HEK293 (cell line): ENCODE data around the gene ITGB5.

Experiments
- CTCF ChIA-PET: fragments of 350-600 bp; formaldehyde crosslinking; extraction: SDS; loops from one replicate; lab custom pipeline; 2021; ENCODE audit warnings: antibody characterized with exemption; lab: Yijun Ruan, JAX
- POLR2A ChIA-PET: fragments of 300-600 bp; formaldehyde crosslinking; extraction: SDS; loops from one replicate; lab custom pipeline; 2020; ENCODE audit warnings: antibody characterized with exemption, inconsistent platforms; lab: Yijun Ruan, JAX
- H3K27ac ChIP-seq: fragments of 200-500 bp; sonication (Bioruptor generic); 2 replicates; pipeline ENCODE4 v1.5.1; 2014; ENCODE audit warnings: low read depth, low read length, control low read depth, inconsistent platforms; ENCODE audit errors: extremely low read depth
- H3K36me3 ChIP-seq, 2 experiments: fragments of 200-500 bp in 1 of 2; sonication (Bioruptor generic) in 1 of 2; 1 replicate in 1 of 2; 2 replicates in 1 of 2; pipeline ENCODE4 v1.5.1; 2014 to 2017; ENCODE audit warnings: inconsistent platforms in 2 of 2, low read length in 2 of 2; ENCODE audit not compliant: control insufficient read depth in 2 of 2, insufficient read depth in 1 of 2
- H3K4me1 ChIP-seq: fragments of 200-500 bp; sonication (Bioruptor generic); 2 replicates; pipeline ENCODE4 v1.5.1; 2014; ENCODE audit warnings: mild to moderate bottlenecking, low read length, inconsistent platforms; ENCODE audit not compliant: control insufficient read depth, insufficient read depth
- H3K4me3 ChIP-seq: 2 replicates; pipeline ENCODE4 v1.5.1; 2011; ENCODE audit warnings: low read depth, mild to moderate bottlenecking, control low read depth, low read length, moderate library complexity
- H3K9me3 ChIP-seq: fragments of 200-500 bp; sonication (Bioruptor generic); 2 replicates; pipeline ENCODE4 v1.5.1; 2014; ENCODE audit warnings: low read depth, low read length, inconsistent platforms; ENCODE audit not compliant: control insufficient read depth, insufficient read depth
- EGR2 ChIP-seq: fragments of 450-650 bp; formaldehyde crosslinking; IDR thresholded peaks from 2 replicates; pipeline ENCODE4 v1.5.1; 2016; ENCODE audit warnings: low read depth, missing biosample characterization, missing genetic modification characterization
- FEZF1 ChIP-seq: fragments of 450-650 bp; formaldehyde crosslinking; IDR thresholded peaks from 2 replicates; pipeline ENCODE4 v1.5.1; 2016; ENCODE audit warnings: missing biosample characterization, missing genetic modification characterization
- PBX3 ChIP-seq: sonication (generic); formaldehyde crosslinking; IDR thresholded peaks from 2 replicates; pipeline ENCODE4 v1.8.1; 2022; ENCODE audit warnings: mild to moderate bottlenecking, moderate library complexity, missing genetic modification reagents
- PRDM4 ChIP-seq: fragments of 450-650 bp; formaldehyde crosslinking; IDR thresholded peaks from 2 replicates; pipeline ENCODE4 v1.5.1; 2017; ENCODE audit warnings: missing biosample characterization, missing genetic modification characterization
- SCRT2 ChIP-seq: fragments of 450-650 bp; formaldehyde crosslinking; IDR thresholded peaks from 2 replicates; pipeline ENCODE4 v1.5.1; 2016; ENCODE audit warnings: missing biosample characterization, missing genetic modification characterization
- SP7 ChIP-seq: fragments of 450-650 bp; formaldehyde crosslinking; IDR thresholded peaks from 2 replicates; pipeline ENCODE4 v1.5.1; 2016; ENCODE audit warnings: missing biosample characterization, missing genetic modification characterization
- TSHZ1 ChIP-seq: fragments of 450-650 bp; formaldehyde crosslinking; IDR thresholded peaks from 2 replicates; pipeline ENCODE4 v1.5.1; 2016; ENCODE audit warnings: missing biosample characterization, missing genetic modification characterization, borderline replicate concordance
- ZBTB1 ChIP-seq: fragments of 450-650 bp; formaldehyde crosslinking; IDR thresholded peaks from 2 replicates; pipeline ENCODE4 v1.5.1; 2016; ENCODE audit warnings: missing biosample characterization, missing genetic modification characterization
- ZBTB17 ChIP-seq: fragments of 450-650 bp; formaldehyde crosslinking; IDR thresholded peaks from 2 replicates; pipeline ENCODE4 v1.5.1; 2016; ENCODE audit warnings: missing biosample characterization, missing genetic modification characterization
- ZBTB20 ChIP-seq: fragments of 450-650 bp; formaldehyde crosslinking; IDR thresholded peaks from 2 replicates; pipeline ENCODE4 v1.5.1; 2016; ENCODE audit warnings: missing biosample characterization, missing genetic modification characterization
- ZFP37 ChIP-seq: fragments of 450-650 bp; formaldehyde crosslinking; IDR thresholded peaks from 2 replicates; pipeline ENCODE4 v1.5.1; 2016; ENCODE audit warnings: missing biosample characterization, missing genetic modification characterization
- ZNF214 ChIP-seq: fragments of 450-650 bp; formaldehyde crosslinking; IDR thresholded peaks from 2 replicates; pipeline ENCODE4 v1.5.1; 2017; ENCODE audit warnings: missing biosample characterization, mild to moderate bottlenecking, missing genetic modification characterization, borderline replicate concordance
- ZNF248 ChIP-seq: fragments of 450-650 bp; formaldehyde crosslinking; IDR thresholded peaks from 2 replicates; pipeline ENCODE4 v1.5.1; 2017; ENCODE audit warnings: missing biosample characterization, missing genetic modification characterization
- ZNF341 ChIP-seq: fragments of 450-650 bp; formaldehyde crosslinking; IDR thresholded peaks from 2 replicates; pipeline ENCODE4; 2016; ENCODE audit warnings: low read depth, missing biosample characterization, missing genetic modification characterization
- ZNF473 ChIP-seq: fragments of 450-650 bp; formaldehyde crosslinking; IDR thresholded peaks from 2 replicates; pipeline ENCODE4 v1.5.1; 2017; ENCODE audit warnings: missing biosample characterization, missing genetic modification characterization
- ZNF513 ChIP-seq: fragments of 450-650 bp; IDR thresholded peaks from 2 replicates; pipeline ENCODE4 v1.5.1; 2018; ENCODE audit warnings: missing biosample characterization, missing genetic modification characterization
- ZNF571 ChIP-seq: fragments of 450-650 bp; formaldehyde crosslinking; IDR thresholded peaks from 2 replicates; pipeline ENCODE4 v1.5.0; 2017; ENCODE audit warnings: missing biosample characterization, missing genetic modification characterization
- ZNF626 ChIP-seq: fragments of 450-650 bp; sonication (Bioruptor Pico); formaldehyde crosslinking; IDR thresholded peaks from 2 replicates; pipeline ENCODE4 v1.5.1; 2018; ENCODE audit warnings: missing biosample characterization, missing genetic modification characterization, inconsistent platforms
- ZNF670 ChIP-seq: fragments of 450-650 bp; formaldehyde crosslinking; IDR thresholded peaks from 2 replicates; pipeline ENCODE4 v1.5.1; 2016; ENCODE audit warnings: missing biosample characterization, missing genetic modification characterization, low read depth
- ZNF792 ChIP-seq: fragments of 450-650 bp; formaldehyde crosslinking; IDR thresholded peaks from 2 replicates; pipeline ENCODE4 v1.5.1; 2016; ENCODE audit warnings: missing biosample characterization, missing genetic modification characterization

Gene ITGB5

GRCh38 chr3:124768812-124769211, 118.4 kb downstream of the ITGB5 start:
- CTCF ChIA-PET, result interaction anchor here (1.0 to 4.4 kb wide), 2 partner anchors 11 to 133 kb away, joined by 3 to 28 read pairs; no protein-coding TSS in a partner anchor
- peaks cover 0 to 46% of the 10 kb centered on the region in 2 experiments; a peak in 2 of 3 replicates for H3K36me3 ChIP-seq
- POLR2A ChIA-PET, result no interaction called here
- H3K9me3 ChIP-seq, result no peaks in the 10 kb centered on the region
- TF ChIP-seq ZNF513 (tag by site-specific recombination) (no peak), PRDM4 (no peak), ZNF214 (no peak), EGR2 (tag by site-specific recombination) (no peak), ZNF248 (tag by site-specific recombination) (no peak)
- no peak overlapping the region for H3K4me3 ChIP-seq
- no peak overlapping the region for H3K27ac ChIP-seq
- H3K4me1 ChIP-seq, result 0 out of 2 replicates have a peak, but pooled peaks cover 5% of the 10 kb centered on the region

GRCh38 chr3:124767691-124768090, 119.5 kb downstream of the ITGB5 start:
- 0 out of 2 replicates have a peak, but pooled peaks cover 5% of the 10 kb centered on the region for H3K4me1 ChIP-seq
- ChIA-PET POLR2A (no interaction called here), CTCF (interaction anchor here (0.8 to 10.8 kb wide), 2 partner anchors 137 to 203 kb away, joined by 3 to 201 read pairs; no protein-coding TSS in a partner anchor)
- no peaks in the 10 kb centered on the region for H3K9me3 ChIP-seq
- peaks cover 0 to 48% of the 10 kb centered on the region in 2 experiments; a peak in 2 of 3 replicates for H3K36me3 ChIP-seq
- TF ChIP-seq ZBTB17, result no peak
- TF ChIP-seq ZNF626 (tag by site-specific recombination), result no peak
- TF ChIP-seq ZNF670, result no peak
- TF ChIP-seq ZNF571 (tag by site-specific recombination), result no peak
- no peak for TF ChIP-seq ZBTB1 (tag by site-specific recombination)
- TF ChIP-seq ZNF792 (tag by site-specific recombination), result no peak
- no peak for TF ChIP-seq ZNF341 (tag by site-specific recombination)
- no peak for TF ChIP-seq ZFP37 (tag by site-specific recombination)
- no peak for TF ChIP-seq ZBTB20 (tag by site-specific recombination)
- no peak for TF ChIP-seq SP7 (tag by site-specific recombination)
- no peak overlapping the region for H3K4me3 ChIP-seq
- no peak overlapping the region for H3K27ac ChIP-seq

GRCh38 chr3:124767264-124767663, 119.9 kb downstream of the ITGB5 start:
- Histone ChIP-seq H3K27ac (no peak overlapping the region), H3K36me3 (peaks cover 0 to 50% of the 10 kb centered on the region in 2 experiments; a peak in 2 of 3 replicates), H3K9me3 (no peaks in the 10 kb centered on the region), H3K4me3 (no peak overlapping the region)
- CTCF ChIA-PET, result interaction anchor here (0.8 to 10.8 kb wide), 2 partner anchors 137 to 202 kb away, joined by 3 to 201 read pairs; no protein-coding TSS in a partner anchor
- TF ChIP-seq FEZF1 (no peak), TSHZ1 (tag by site-specific recombination) (no peak), SCRT2 (tag by site-specific recombination) (no peak), ZNF473 (tag by site-specific recombination) (no peak), ZNF626 (tag by site-specific recombination) (no peak), PBX3 (CRISPR knock-in tag) (no peak)
- TF ChIP-seq, all 188 proteins: peak for 0
- 0 out of 2 replicates have a peak, but pooled peaks cover 4% of the 10 kb centered on the region for H3K4me1 ChIP-seq
- POLR2A ChIA-PET, result no interaction called here
